Thyroid gland (tissue), 4 donors: Measurements from ENCODE around the gene FAAP100. TPM values are rescaled to one million over a fixed set of nuclear protein-coding genes. Genes with fewer than 3 reads are reported as not detected.

Source experiments
- DNase-seq, 2 donors: peaks; one replicate each; pipeline ENCODE4 v3.0.0-alpha.2; 2019
- H3K27ac ChIP-seq, 3 donors: fragments of 200-600 bp; sonication (generic); 1 replicate in 2 of 3; 2 replicates in 1 of 3; pipeline ENCODE4 v1.5.1; 2016 to 2019; ENCODE audit warnings: mild to moderate bottlenecking in 1 of 3, moderate library complexity in 1 of 3
- H3K27me3 ChIP-seq: fragments of 200-600 bp; sonication (generic); one replicate; pipeline ENCODE4 v1.5.1; 2019
- H3K36me3 ChIP-seq, 2 donors: fragments of 200-600 bp; sonication (generic); one replicate each; pipeline ENCODE4 v1.5.1; 2016 to 2019
- H3K4me1 ChIP-seq, 2 donors: fragments of 200-600 bp; sonication (generic); one replicate each; pipeline ENCODE4 v1.5.1; 2017 to 2019
- H3K4me3 ChIP-seq, 3 donors: fragments of 200-600 bp; sonication (generic); replicated peaks in 1 of 3; 1 replicate in 2 of 3; 2 replicates in 1 of 3; pipeline ENCODE4 v1.5.1; 2016; ENCODE audit warnings: mild to moderate bottlenecking in 1 of 3
- H3K9me3 ChIP-seq: fragments of 200-600 bp; sonication (generic); one replicate; pipeline ENCODE4 v1.5.1; 2017
- POLR2A ChIP-seq, 2 donors: fragments of 450-650 bp; IDR thresholded peaks; one replicate each; pipeline ENCODE4 v1.6.1; 2017; ENCODE audit warnings: antibody characterized with exemption in 2 of 2, mild to moderate bottlenecking in 2 of 2, moderate library complexity in 1 of 2
- WGBS, 2 donors: methylation state at CpG; one replicate each; pipeline ENCODE4 v1.1.5; 2017; 5-methylcytosine and 5-hydroxymethylcytosine counted together
- intact Hi-C: fragments of 100-400 bp; cut with DNase I; formaldehyde crosslinking; loops from one replicate; pipeline ENCODE4 v1.15.1; 2023
- total RNA-seq, 4 donors: library from RNA; depleted of rRNA; stranded (reverse); fragments of >200 nt; gene quantifications; one replicate each; pipeline ENCODE4 v1.2.3, GENCODE V29; 2016
- TF ChIP-seq, protein P1 (sequence below), 6 experiments: fragments of 200-600 bp in 3 of 6; fragments of 450-650 bp in 3 of 6; sonication (generic) in 3 of 6; IDR thresholded peaks; one replicate each; pipeline ENCODE4 v1.5.1; 2016 to 2019; ENCODE audit warnings: antibody characterized with exemption in 6 of 6, mild to moderate bottlenecking in 2 of 6, inconsistent platforms in 1 of 6, moderate library complexity in 1 of 6

The FAAP100 gene
- total RNA-seq, 4 donors from 2014 or later = 24.1 to 35.2 (median 31.0) TPM

DNA sequence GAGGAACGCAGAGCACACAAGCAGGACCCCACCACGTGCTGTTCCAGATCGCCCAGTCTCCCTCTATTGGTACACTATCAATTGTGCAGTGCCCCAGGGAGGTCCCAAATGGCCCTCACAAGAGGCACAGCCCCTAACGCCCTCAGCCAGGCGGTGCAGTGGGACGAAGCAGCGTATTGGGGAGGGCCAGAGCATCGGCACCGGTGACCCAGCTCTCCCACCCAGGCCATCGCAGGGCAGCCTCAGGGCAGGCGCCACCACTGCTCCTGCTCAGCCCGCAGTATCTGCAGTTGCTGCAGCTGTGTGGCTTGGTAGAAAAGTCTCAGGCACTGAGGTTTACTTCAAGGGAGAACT, 5.9 kb upstream of the FAAP100 start:
- intact Hi-C loops = no loop called here
- Histone ChIP-seq H3K27me3 (no peaks in the 10 kb centered on the region), H3K4me1 (peaks cover 7 to 29% of the 10 kb centered on the region in 2 donors), H3K4me3 (no peak overlapping the region), H3K36me3 (peaks cover 31 to 39% of the 10 kb centered on the region in 2 donors), H3K27ac (no peak overlapping the region), H3K9me3 (no peaks in the 10 kb centered on the region)
- WGBS, 2 donors = 83 to 84% methylated on average over 3 to 6 of the region's 12 CpGs
- TF ChIP-seq, protein P1, sequence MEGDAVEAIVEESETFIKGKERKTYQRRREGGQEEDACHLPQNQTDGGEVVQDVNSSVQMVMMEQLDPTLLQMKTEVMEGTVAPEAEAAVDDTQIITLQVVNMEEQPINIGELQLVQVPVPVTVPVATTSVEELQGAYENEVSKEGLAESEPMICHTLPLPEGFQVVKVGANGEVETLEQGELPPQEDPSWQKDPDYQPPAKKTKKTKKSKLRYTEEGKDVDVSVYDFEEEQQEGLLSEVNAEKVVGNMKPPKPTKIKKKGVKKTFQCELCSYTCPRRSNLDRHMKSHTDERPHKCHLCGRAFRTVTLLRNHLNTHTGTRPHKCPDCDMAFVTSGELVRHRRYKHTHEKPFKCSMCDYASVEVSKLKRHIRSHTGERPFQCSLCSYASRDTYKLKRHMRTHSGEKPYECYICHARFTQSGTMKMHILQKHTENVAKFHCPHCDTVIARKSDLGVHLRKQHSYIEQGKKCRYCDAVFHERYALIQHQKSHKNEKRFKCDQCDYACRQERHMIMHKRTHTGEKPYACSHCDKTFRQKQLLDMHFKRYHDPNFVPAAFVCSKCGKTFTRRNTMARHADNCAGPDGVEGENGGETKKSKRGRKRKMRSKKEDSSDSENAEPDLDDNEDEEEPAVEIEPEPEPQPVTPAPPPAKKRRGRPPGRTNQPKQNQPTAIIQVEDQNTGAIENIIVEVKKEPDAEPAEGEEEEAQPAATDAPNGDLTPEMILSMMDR (IDR thresholded peaks at IDR 0.05) = no peak
- TF ChIP-seq POLR2A (IDR thresholded peaks at IDR 0.05) = no peak
- no peak for DNase-seq

GRCh38 chr17:81557276-81558114, 5.3 kb upstream of the FAAP100 start:
- 83 to 84% methylated on average over 15 to 21 of the region's 21 CpGs for WGBS, 2 donors
- intact Hi-C loops = no loop called here
- DNase-seq = peak; percentile 28 to 44
- TF ChIP-seq, protein P1 (IDR thresholded peaks at IDR 0.05) = no peak
- TF ChIP-seq POLR2A (IDR thresholded peaks at IDR 0.05) = no peak
- Histone ChIP-seq H3K4me1 (peaks cover 8 to 31% of the 10 kb centered on the region in 2 donors), H3K27ac (no peak overlapping the region), H3K36me3 (peaks cover 29 to 35% of the 10 kb centered on the region in 2 donors), H3K4me3 (no peak overlapping the region), H3K27me3 (no peaks in the 10 kb centered on the region), H3K9me3 (no peaks in the 10 kb centered on the region)

DNA sequence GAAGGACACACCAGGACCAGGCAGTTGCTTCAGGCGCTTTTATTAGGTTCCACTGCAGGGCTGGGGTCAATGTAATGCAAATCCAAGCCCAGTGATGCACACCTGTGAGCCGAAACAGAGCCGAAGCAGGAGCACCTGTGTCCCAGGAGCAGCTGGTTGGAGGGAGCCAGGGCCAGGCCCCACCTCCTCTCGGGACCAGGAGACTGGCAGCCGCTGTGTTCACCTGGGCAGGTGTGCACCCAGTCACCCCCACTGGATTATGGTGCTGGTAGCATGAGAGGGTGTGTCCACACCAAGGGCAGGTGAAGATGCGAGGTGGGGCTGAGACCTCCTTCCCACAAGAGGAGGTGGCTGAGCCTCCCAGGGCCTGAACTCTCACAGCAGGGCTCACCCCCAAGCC, 4.7 kb upstream of the FAAP100 start:
- H3K4me3 ChIP-seq = no peak overlapping the region
- peaks cover 8 to 31% of the 10 kb centered on the region in 2 donors for H3K4me1 ChIP-seq
- no peaks in the 10 kb centered on the region for H3K9me3 ChIP-seq
- no peaks in the 10 kb centered on the region for H3K27me3 ChIP-seq
- peaks cover 26 to 32% of the 10 kb centered on the region in 2 donors for H3K36me3 ChIP-seq
- TF ChIP-seq, protein P1 (IDR thresholded peaks at IDR 0.05) = no peak
- no peak for TF ChIP-seq POLR2A (IDR thresholded peaks at IDR 0.05)
- H3K27ac ChIP-seq = no peak overlapping the region
- intact Hi-C loops = no loop called here
- no peak for DNase-seq
- WGBS, 2 donors = 96 to 98% methylated on average over 2 to 4 of the region's 6 CpGs

GRCh38 chr17:81556175-81556691, 4.1 kb upstream of the FAAP100 start:
- peaks cover 11 to 35% of the 10 kb centered on the region in 2 donors for H3K4me1 ChIP-seq
- TF ChIP-seq, protein P1 (IDR thresholded peaks at IDR 0.05) = no peak
- TF ChIP-seq POLR2A (IDR thresholded peaks at IDR 0.05) = no peak
- peak; percentile 42 to 44 for DNase-seq
- H3K27me3 ChIP-seq = no peaks in the 10 kb centered on the region
- H3K4me3 ChIP-seq = no peak overlapping the region
- H3K36me3 ChIP-seq = peaks cover 26% of the 10 kb centered on the region in 2 donors
- intact Hi-C loops = no loop called here
- 87% methylated on average over 7 to 9 of the region's 9 CpGs for WGBS, 2 donors
- no peaks in the 10 kb centered on the region for H3K9me3 ChIP-seq
- no peak overlapping the region for H3K27ac ChIP-seq

GRCh38 chr17:81553616-81554181, 1.5 kb upstream of the FAAP100 start:
- H3K27ac ChIP-seq = peak overlapping the region in 1 of 3 donors; percentile 14
- intact Hi-C loops = no loop called here
- H3K4me3 ChIP-seq = peak overlapping the region in 1 of 3 donors; percentile 97
- peaks cover 14 to 40% of the 10 kb centered on the region in 2 donors for H3K4me1 ChIP-seq
- 39 to 44% methylated on average over 21 to 24 of the region's 24 CpGs for WGBS, 2 donors
- H3K36me3 ChIP-seq = peaks cover 6 to 8% of the 10 kb centered on the region in 2 donors
- TF ChIP-seq, protein P1 (IDR thresholded peaks at IDR 0.05) = no peak
- TF ChIP-seq POLR2A (IDR thresholded peaks at IDR 0.05) = no peak
- no peak for DNase-seq
- H3K9me3 ChIP-seq = no peaks in the 10 kb centered on the region
- no peaks in the 10 kb centered on the region for H3K27me3 ChIP-seq
